ENCODE measurements around the gene STMN3. TPM values are rescaled to one million over a fixed set of nuclear protein-coding genes. Genes with fewer than 3 reads are reported as not detected.

STMN3 gene
- total RNA-seq, 1 donor from 2014 or later: 14.7 TPM

GRCh38 chr20:63627129-63627750 is 26.0 kb downstream of the STMN3 start:
- Histone ChIP-seq H3K4me1 (peaks cover 37% of the 10 kb centered on the region), H3K27ac (peak overlapping the region; percentile 93), H3K4me3 (peak overlapping the region; percentile 92 to 97), H3K36me3 (no peaks in the 10 kb centered on the region), H3K27me3 (no peaks in the 10 kb centered on the region), H3K9me3 (no peaks in the 10 kb centered on the region)
- peak in 1 of 2 donors; percentile 95 for DNase-seq (ENCODE audit: extremely low spot score in 2 of 2)
- TF ChIP-seq POLR2AphosphoS5 (IDR thresholded peaks at IDR 0.05; ENCODE audit: insufficient read depth in 1 of 2, low read depth in 1 of 2) (peak; percentile 16 to 80), POLR2A (IDR thresholded peaks at IDR 0.05) (peak in 1 of 2 donors; percentile 67), CTCF (IDR thresholded peaks at IDR 0.05) (no peak)
- intact Hi-C loops (cut with DNase I): no loop called here

GRCh38 chr20:63626424-63627128 is 26.6 kb downstream of the STMN3 start, which contains the start of gene GMEB2:
TSS of gene GMEB2 (minus strand) at chr20:63627101. CDS start at chr20:63619397, 7,704 bp downstream.
- intact Hi-C loops (cut with DNase I): no loop called here

GRCh38 chr20:63625771-63626423 is 27.3 kb downstream of the STMN3 start:
- TF ChIP-seq POLR2A (IDR thresholded peaks at IDR 0.05): no peak
- TF ChIP-seq CTCF (IDR thresholded peaks at IDR 0.05): no peak
- no peak for TF ChIP-seq POLR2AphosphoS5 (IDR thresholded peaks at IDR 0.05; ENCODE audit: insufficient read depth in 1 of 2, low read depth in 1 of 2)
- no peaks in the 10 kb centered on the region for H3K36me3 ChIP-seq
- peaks cover 37% of the 10 kb centered on the region for H3K4me1 ChIP-seq
- intact Hi-C loops (cut with DNase I): no loop called here
- H3K9me3 ChIP-seq: no peaks in the 10 kb centered on the region
- H3K4me3 ChIP-seq: peak overlapping the region; percentile 63 to 92
- DNase-seq (ENCODE audit: extremely low spot score in 2 of 2): no peak
- H3K27me3 ChIP-seq: no peaks in the 10 kb centered on the region
- peak overlapping the region; percentile 84 for H3K27ac ChIP-seq

More at GRCh38 chr20:63626424-63627128, 26.6 kb downstream of the STMN3 start, which contains the start of gene GMEB2:
- Histone ChIP-seq H3K36me3 (no peaks in the 10 kb centered on the region), H3K27me3 (no peaks in the 10 kb centered on the region), H3K4me1 (peaks cover 37% of the 10 kb centered on the region), H3K27ac (peak within 1 kb of the TSS; percentile 93), H3K4me3 (peak within 1 kb of the TSS; percentile 92 to 97), H3K9me3 (no peaks in the 10 kb centered on the region)
- TF ChIP-seq POLR2A (IDR thresholded peaks at IDR 0.05): peak in 1 of 2 donors; percentile 63
- no peak for TF ChIP-seq CTCF (IDR thresholded peaks at IDR 0.05)
- no peak for TF ChIP-seq POLR2AphosphoS5 (IDR thresholded peaks at IDR 0.05; ENCODE audit: insufficient read depth in 1 of 2, low read depth in 1 of 2)
- DNase-seq (ENCODE audit: extremely low spot score in 2 of 2): no peak

GRCh38 chr20:63624486-63624885 is 28.7 kb downstream of the STMN3 start:
- intact Hi-C loops (cut with DNase I): no loop called here
- Histone ChIP-seq H3K27me3 (no peaks in the 10 kb centered on the region), H3K4me1 (peaks cover 37% of the 10 kb centered on the region), H3K27ac (no peak overlapping the region), H3K9me3 (no peaks in the 10 kb centered on the region), H3K4me3 (no peak overlapping the region), H3K36me3 (no peaks in the 10 kb centered on the region)
- TF ChIP-seq POLR2AphosphoS5 (IDR thresholded peaks at IDR 0.05; ENCODE audit: insufficient read depth in 1 of 2, low read depth in 1 of 2) (no peak), POLR2A (IDR thresholded peaks at IDR 0.05) (no peak), CTCF (IDR thresholded peaks at IDR 0.05) (no peak)
- DNase-seq (ENCODE audit: extremely low spot score in 2 of 2): no peak

All from vagina (tissue), 2 donors.